ENCODE data around the gene LCOR.
"Not testable (repeated sequence)": the region's sequence is repeated elsewhere in the genome, so short reads cannot be mapped to it uniquely, and the experiment has no call there.

Gene LCOR

GRCh38 chr10:96831867-96832720 is at the start of gene LCOR:
Gene LCOR, plus strand, starts transcription at chr10:96832298. Its CDS starts 116,760 bp downstream, at chr10:96949058.
- peak; percentile 87 for DNase-seq

- no peak for DNase-seq
These were observed 47.8 kb upstream of the LCOR start for GRCh38 chr10:96784253-96784652.

DNA sequence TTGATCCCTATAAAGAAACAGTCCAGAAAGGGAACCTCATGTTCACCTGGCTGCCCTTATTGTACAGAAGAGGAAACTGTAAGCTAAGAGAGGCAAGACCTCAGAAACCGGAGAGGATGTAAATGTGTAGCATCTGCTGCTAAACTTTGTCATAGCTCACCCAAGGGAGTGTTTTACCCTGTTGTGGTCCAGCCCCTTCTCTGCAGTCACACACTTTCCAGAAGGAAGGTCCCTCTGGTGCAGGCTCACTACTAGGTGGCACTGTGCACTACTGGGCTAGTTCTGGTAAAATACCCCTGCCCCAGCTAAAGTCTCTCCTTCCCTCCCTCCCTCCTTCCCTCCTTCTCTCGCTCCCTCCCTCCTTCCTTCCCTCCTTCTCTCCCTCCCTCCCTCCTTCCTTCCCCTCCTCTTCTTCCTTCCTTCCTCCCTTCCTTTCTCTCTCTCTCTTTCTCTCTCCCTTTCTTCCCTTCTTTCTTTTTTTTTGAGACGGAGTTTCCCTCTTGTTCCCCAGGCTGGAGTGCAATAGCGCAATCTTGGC is 42.5 kb upstream of the LCOR start:
- DNase-seq = peak in 1 of 2 donors; percentile 28

DNA sequence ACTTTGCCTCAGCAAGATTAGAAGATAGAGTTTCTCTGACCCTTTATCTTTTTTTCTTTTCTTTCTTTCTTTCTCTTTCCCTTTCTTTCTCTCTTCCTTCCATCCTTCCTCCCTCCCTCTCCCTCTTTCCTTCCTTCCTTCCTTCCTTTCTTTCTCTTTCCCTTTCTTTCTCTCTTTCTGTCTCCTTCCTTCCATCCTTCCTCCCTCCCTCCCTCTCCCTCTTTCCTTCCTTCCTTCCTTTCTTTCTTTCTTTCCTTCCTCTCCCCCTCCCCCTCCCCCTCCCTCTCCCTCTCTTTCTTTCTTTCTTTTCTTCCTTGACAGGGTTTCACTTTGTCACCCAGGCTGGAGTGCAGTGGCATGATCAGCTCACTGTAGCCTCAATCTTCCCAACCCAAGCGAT is 40.2 kb upstream of the LCOR start:
- DNase-seq = no peak

- DNase-seq = no peak
These were observed 37.0 kb upstream of the LCOR start for GRCh38 chr10:96794836-96795733.

DNA sequence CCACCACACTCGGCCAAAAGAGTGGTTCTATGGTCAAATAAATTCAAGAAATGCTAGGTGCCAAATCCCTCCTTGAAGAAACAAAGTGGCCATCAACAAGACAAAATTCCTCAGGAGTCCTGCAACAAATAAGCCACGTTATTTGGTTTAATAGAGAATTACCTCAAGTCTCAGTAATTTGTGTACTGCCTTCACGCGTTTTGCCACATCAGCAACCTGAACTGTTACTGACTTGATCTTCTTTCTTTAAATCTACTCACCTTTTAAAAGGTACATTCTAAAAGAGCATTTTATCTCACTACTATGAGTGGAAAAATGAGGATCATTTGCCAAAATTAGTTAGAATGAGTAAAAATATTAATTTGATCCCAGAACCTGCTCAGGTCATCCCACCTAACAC is 34.6 kb upstream of the LCOR start:
- DNase-seq = no peak

GRCh38 chr10:96803288-96803664 is 28.8 kb upstream of the LCOR start:
- no peak for DNase-seq

DNA sequence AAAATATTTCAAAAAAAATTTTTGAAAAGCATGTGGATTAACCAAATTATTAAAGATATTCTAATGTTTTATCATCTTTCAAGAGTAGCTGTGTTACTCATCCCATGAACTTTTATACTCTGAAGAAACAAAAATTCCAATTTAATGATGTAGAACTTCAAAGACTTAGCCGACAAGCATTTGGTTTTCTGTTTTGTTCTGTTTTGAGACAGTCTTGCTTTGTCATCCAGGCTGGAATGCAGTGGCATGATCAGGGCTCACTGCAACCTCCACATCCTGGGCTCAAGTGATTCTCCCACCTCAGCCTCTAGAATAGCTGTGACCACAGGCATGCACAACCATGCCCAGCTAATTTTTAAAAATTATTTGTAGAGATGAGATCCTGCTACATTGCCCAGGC is 17.8 kb upstream of the LCOR start:
- no peak for DNase-seq

DNA sequence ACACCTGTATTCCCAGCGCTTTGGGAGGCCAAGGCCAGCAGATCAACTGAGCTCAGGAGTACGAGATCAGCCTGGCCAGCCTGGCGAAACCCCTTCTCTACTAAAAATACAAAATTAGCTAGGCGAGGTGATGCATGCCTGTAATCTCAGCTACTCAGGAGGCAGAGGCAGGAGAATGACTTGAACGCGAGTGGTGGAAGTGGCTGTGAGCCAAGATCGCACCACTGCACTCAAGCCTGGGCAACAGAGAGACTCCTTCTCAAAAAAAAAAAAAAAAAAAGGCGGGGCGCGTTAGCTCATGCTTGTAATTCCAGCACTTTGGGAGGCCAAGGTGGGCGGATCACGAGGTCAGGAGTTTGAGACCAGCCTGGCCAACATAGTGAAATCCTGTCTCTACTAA is 13.1 kb upstream of the LCOR start:
- not testable (repeated sequence) for DNase-seq

DNA sequence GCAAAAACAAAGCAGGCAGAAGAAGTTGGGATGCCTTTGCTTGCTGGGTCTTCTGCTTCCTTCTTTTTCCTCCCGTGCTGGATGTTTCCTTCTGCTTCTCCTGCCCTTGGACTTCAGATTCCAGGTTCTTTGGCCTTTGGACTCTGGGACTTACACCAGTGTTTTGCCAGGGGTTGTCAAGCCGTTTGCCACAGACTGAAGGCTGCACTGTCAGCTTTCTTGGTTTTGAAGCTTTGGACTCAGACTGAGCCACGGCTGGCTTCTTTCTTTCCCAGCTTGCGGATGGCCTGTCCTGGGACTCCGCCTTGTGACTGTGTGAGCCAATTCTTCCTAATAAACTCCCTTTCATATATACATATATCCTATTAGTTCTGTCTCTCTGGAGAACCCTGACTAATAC is 11.3 kb upstream of the LCOR start:
- no peak for DNase-seq

DNA sequence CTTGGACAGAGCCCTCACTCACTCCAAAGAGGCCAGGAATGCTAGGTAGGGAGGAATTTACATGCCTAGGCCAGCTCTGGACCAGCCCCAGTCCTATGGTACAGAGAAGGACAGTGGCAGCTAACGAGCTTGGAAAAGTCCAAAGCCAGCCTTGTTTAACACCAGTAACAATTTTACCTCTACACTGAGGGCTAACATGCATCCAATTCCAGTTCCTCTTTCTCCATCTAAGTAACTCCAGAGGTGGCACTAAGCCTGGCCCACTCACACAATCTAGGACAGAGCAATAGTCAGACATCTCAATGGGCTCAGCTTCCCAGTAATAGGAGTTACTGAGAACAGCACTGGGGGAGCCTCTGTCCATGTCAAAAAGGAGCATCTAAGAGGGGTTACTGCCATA is 5.7 kb upstream of the LCOR start:
- no peak for DNase-seq

DNA sequence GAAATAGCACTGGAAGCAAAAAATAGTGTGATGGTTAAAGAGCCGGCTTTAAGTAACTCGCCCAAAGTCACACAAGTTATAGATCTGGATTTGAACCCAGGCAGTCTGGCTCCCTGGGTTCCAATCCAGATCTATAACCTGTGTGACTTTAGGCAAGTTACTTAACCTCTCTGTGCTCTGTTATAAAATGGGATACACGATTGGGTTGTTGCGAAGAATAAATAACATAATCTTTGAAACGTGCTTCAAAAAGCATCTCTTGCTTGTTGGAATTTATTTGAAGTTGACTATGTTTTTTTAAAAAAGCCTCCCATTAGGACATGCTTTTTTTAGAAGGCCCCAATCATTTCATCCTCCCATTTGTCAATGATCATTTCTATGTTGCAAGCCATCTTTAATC is 3.5 kb upstream of the LCOR start:
- no peak for DNase-seq

- DNase-seq = no peak
These were observed 2.9 kb upstream of the LCOR start for GRCh38 chr10:96829029-96829773.

DNA sequence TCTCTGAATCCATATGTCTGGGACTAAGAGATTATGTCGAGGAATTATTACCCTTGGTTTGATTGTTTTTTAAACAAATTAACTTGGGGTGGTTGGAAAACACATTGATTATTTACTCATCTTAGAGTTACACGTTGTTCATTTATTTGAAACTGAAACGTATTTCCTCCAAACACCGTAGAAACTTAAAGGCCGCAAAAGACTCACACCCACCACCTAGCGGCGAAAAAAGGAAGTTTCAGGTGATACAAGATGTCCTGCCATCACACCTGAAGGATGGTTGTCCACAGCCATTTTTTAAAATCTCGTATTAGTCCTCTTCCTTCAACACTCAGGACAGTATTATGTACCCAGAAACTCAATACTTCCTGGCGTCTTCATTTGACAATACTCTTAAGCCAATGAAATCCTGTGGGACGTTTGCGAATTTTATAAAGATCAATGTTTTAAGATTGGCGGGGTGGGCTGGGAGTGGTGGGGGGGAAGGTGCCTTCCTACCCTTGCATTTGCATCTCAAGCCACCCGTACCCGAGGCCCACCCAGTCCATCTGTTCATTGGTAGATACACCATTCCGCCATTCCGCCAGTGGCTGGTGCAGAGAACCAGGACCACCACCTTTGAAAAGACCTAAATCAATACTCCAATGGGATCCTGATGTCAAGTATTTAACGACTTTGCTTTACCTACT is 1.4 kb upstream of the LCOR start:
- DNase-seq = peak; percentile 80 to 89

GRCh38 chr10:96831200-96831866 is 765 bp upstream of the LCOR start:
- no peak for DNase-seq

DNA sequence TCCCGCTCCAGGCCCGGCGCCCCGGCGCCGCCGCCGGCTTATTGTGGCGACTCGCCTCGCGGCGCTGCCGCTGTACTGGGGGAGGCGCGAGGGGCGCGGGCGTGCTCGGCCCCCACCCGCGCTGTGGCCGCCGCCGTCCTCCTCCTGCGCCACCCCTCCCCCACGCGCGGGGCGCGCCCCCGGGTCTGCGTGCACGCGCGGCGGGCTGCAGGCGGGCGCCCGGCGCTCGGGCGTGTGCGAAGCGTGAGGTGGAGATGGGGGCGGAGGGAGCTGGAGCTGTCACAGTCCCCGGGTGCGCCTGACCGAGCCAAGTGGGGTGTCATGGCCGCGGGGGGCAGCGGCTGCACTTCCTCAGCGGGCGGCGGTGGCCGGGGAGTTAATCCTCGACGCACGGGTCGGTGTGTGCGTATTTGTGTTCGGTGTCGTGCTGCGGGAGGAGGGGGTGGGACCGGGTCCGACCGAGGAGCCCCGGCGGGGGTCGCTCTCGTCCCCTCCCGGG is 672 bp downstream of the LCOR start:
- peak; percentile 89 to 90 for DNase-seq

- DNase-seq = no peak
These were observed 1.3 kb downstream of the LCOR start for GRCh38 chr10:96833220-96834001.

- no peak for DNase-seq
These were observed 2.0 kb downstream of the LCOR start for GRCh38 chr10:96834120-96834519.

DNA sequence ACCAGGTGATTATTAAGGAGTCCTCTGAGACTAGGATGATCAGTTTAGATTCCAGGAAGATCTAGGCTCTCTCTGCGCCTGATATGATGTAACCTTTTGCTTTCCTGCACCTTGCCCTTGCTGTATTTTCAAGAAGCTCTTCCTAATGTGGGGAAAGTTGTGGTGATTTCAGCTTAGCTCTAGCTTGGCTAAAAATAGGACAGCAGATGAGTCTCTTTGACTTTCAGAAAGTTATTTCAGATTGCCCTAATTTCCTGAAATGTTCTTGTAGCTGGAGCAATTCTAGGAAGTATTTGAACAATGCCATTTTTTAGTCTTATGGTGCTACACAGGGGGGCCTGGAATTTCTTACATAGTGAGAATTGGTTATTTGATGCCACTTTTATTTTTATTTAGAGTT is 3.8 kb downstream of the LCOR start:
- no peak for DNase-seq

GRCh38 chr10:96838529-96838928 is 6.4 kb downstream of the LCOR start:
- no peak for DNase-seq

Data from CD4-positive, alpha-beta T cell treated with Interleukin-1 beta for 1 hour (primary cell).